ENCODE results near the gene PDZD2.
"Not testable (repeated sequence)": the region's sequence is repeated elsewhere in the genome, so short reads cannot be mapped to it uniquely, and the experiment has no call there.

- not testable (repeated sequence) for TF ChIP-seq POLR2AphosphoS5 (IDR thresholded peaks at IDR 0.05; ENCODE audit: low read depth); CTCF (IDR thresholded peaks at IDR 0.05; ENCODE audit: insufficient read depth, low read length)
- TF ChIP-seq, protein P1, sequence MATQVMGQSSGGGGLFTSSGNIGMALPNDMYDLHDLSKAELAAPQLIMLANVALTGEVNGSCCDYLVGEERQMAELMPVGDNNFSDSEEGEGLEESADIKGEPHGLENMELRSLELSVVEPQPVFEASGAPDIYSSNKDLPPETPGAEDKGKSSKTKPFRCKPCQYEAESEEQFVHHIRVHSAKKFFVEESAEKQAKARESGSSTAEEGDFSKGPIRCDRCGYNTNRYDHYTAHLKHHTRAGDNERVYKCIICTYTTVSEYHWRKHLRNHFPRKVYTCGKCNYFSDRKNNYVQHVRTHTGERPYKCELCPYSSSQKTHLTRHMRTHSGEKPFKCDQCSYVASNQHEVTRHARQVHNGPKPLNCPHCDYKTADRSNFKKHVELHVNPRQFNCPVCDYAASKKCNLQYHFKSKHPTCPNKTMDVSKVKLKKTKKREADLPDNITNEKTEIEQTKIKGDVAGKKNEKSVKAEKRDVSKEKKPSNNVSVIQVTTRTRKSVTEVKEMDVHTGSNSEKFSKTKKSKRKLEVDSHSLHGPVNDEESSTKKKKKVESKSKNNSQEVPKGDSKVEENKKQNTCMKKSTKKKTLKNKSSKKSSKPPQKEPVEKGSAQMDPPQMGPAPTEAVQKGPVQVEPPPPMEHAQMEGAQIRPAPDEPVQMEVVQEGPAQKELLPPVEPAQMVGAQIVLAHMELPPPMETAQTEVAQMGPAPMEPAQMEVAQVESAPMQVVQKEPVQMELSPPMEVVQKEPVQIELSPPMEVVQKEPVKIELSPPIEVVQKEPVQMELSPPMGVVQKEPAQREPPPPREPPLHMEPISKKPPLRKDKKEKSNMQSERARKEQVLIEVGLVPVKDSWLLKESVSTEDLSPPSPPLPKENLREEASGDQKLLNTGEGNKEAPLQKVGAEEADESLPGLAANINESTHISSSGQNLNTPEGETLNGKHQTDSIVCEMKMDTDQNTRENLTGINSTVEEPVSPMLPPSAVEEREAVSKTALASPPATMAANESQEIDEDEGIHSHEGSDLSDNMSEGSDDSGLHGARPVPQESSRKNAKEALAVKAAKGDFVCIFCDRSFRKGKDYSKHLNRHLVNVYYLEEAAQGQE (IDR thresholded peaks at IDR 0.05; ENCODE audit: insufficient replicate concordance, low read depth), result not testable (repeated sequence)
These were observed 439.9 kb downstream of the PDZD2 start for GRCh38 chr5:32078855-32079254.

All from HL-60 (cell line).